ENCODE results near the gene ENDOV.

Gene ENDOV

GRCh38 chr17:80382956-80383355 lies 32.0 kb upstream of the ENDOV start:
- no peak for TF ChIP-seq CTCF (IDR thresholded peaks at IDR 0.05; ENCODE audit: low read depth, low read length, missing control alignments)
- H3K27ac ChIP-seq = no peak overlapping the region
- no peaks in the 10 kb centered on the region for H3K27me3 ChIP-seq (replicated peaks)
- peaks cover 86% of the 10 kb centered on the region for H3K36me3 ChIP-seq (replicated peaks)
- H3K4me3 ChIP-seq (ENCODE audit: low read depth, low read length) = no peak overlapping the region
- DNase-seq = no peak
- in situ Hi-C loops (cut with HindIII; ENCODE audit: low pct_ligation_motif_present, low sequenced_read_pairs) = no loop called here

- Histone ChIP-seq H3K27ac (no peak overlapping the region), H3K36me3 (replicated peaks) (peaks cover 81% of the 10 kb centered on the region), H3K27me3 (replicated peaks) (no peaks in the 10 kb centered on the region), H3K4me3 (ENCODE audit: low read depth, low read length) (no peak overlapping the region)
- no peak for TF ChIP-seq CTCF (IDR thresholded peaks at IDR 0.05; ENCODE audit: low read depth, low read length, missing control alignments)
- in situ Hi-C loops (cut with HindIII; ENCODE audit: low pct_ligation_motif_present, low sequenced_read_pairs) = no loop called here
- DNase-seq = no peak
These were observed 30.6 kb upstream of the ENDOV start for GRCh38 chr17:80384078-80384960.

- Histone ChIP-seq H3K27ac (no peak overlapping the region), H3K27me3 (replicated peaks) (no peaks in the 10 kb centered on the region), H3K36me3 (replicated peaks) (peaks cover 80% of the 10 kb centered on the region), H3K4me3 (ENCODE audit: low read depth, low read length) (no peak overlapping the region)
- no peak for TF ChIP-seq CTCF (IDR thresholded peaks at IDR 0.05; ENCODE audit: low read depth, low read length, missing control alignments)
- in situ Hi-C loops (cut with HindIII; ENCODE audit: low pct_ligation_motif_present, low sequenced_read_pairs) = no loop called here
- no peak for DNase-seq
These were observed 29.9 kb upstream of the ENDOV start for GRCh38 chr17:80385046-80385445.

GRCh38 chr17:80386341-80386740 lies 28.6 kb upstream of the ENDOV start:
- DNase-seq = no peak
- in situ Hi-C loops (cut with HindIII; ENCODE audit: low pct_ligation_motif_present, low sequenced_read_pairs) = no loop called here
- peaks cover 74% of the 10 kb centered on the region for H3K36me3 ChIP-seq (replicated peaks)

GRCh38 chr17:80387071-80387470 lies 27.9 kb upstream of the ENDOV start:
- no peak for DNase-seq
- no peaks in the 10 kb centered on the region for H3K27me3 ChIP-seq (replicated peaks)
- no peak for TF ChIP-seq CTCF (IDR thresholded peaks at IDR 0.05; ENCODE audit: low read depth, low read length, missing control alignments)
- H3K27ac ChIP-seq = no peak overlapping the region
- in situ Hi-C loops (cut with HindIII; ENCODE audit: low pct_ligation_motif_present, low sequenced_read_pairs) = no loop called here
- H3K36me3 ChIP-seq (replicated peaks) = peaks cover 69% of the 10 kb centered on the region
- no peak overlapping the region for H3K4me3 ChIP-seq (ENCODE audit: low read depth, low read length)

More at GRCh38 chr17:80386341-80386740, 28.6 kb upstream of the ENDOV start:
- Histone ChIP-seq H3K27ac (no peak overlapping the region), H3K27me3 (replicated peaks) (no peaks in the 10 kb centered on the region), H3K4me3 (ENCODE audit: low read depth, low read length) (no peak overlapping the region)
- TF ChIP-seq CTCF (IDR thresholded peaks at IDR 0.05; ENCODE audit: low read depth, low read length, missing control alignments) = no peak

All from brain microvascular endothelial cell (primary cell).